Stimulated activated naive CD8-positive, alpha-beta T cell treated with anti-CD3 and anti-CD28 coated beads, Interleukin-15, Interleukin-2, amounts not matched to agents 100 U/mL and 50 U/mL, for 24 hours (primary cell): ENCODE measurements around the gene CA12.
"Not testable (repeated sequence)": the region's sequence is repeated elsewhere in the genome, so short reads cannot be mapped to it uniquely, and the experiment has no call there.

Experiments
- ATAC-seq: fragments of 150-1000 bp; cut with Tn5 transposase; one replicate; pipeline ENCODE4 v1.10.0; 2021
- DNase-seq: peaks from one replicate; pipeline ENCODE4 v3.0.0; 2021

CA12 gene

GRCh38 chr15:63335543-63336240 lies 46.0 kb downstream of the CA12 start:
- DNase-seq (no peak), ATAC-seq (no peak)

- ATAC-seq (no peak), DNase-seq (no peak)
Observed at GRCh38 chr15:63334821-63335220, 46.8 kb downstream of the CA12 start.

GRCh38 chr15:63332367-63333124 lies 49.1 kb downstream of the CA12 start:
- ATAC-seq = no peak

GRCh38 chr15:63331456-63331855 lies 50.2 kb downstream of the CA12 start:
- peak; percentile 73 for ATAC-seq

More at GRCh38 chr15:63332367-63333124, 49.1 kb downstream of the CA12 start:
- no peak for DNase-seq

GRCh38 chr15:63330926-63331325 lies 50.7 kb downstream of the CA12 start:
- DNase-seq (no peak), ATAC-seq (no peak)

More at GRCh38 chr15:63331456-63331855, 50.2 kb downstream of the CA12 start:
- peak; percentile 5 for DNase-seq

- ATAC-seq (no peak), DNase-seq (no peak)
Observed at GRCh38 chr15:63329567-63330350, 51.9 kb downstream of the CA12 start.

GRCh38 chr15:63327648-63328421 lies 53.8 kb downstream of the CA12 start:
- ATAC-seq (no peak), DNase-seq (no peak)

GRCh38 chr15:63324770-63325169 lies 56.9 kb downstream of the CA12 start:
- no peak for DNase-seq
- ATAC-seq = no peak

- ATAC-seq = no peak
- no peak for DNase-seq
Observed at GRCh38 chr15:63323798-63324563, 57.7 kb downstream of the CA12 start.

- DNase-seq = no peak
- ATAC-seq = no peak
Observed at GRCh38 chr15:63322541-63322940, 59.1 kb downstream of the CA12 start.

- ATAC-seq (no peak), DNase-seq (no peak)
Observed at GRCh38 chr15:63321462-63321861, 60.2 kb downstream of the CA12 start.

- DNase-seq = not testable (repeated sequence)
Observed at GRCh38 chr15:63320981-63321380, 60.7 kb downstream of the CA12 start.

GRCh38 chr15:63320446-63320845 lies 61.2 kb downstream of the CA12 start:
- not testable (repeated sequence) for DNase-seq, ATAC-seq

More at GRCh38 chr15:63320981-63321380, 60.7 kb downstream of the CA12 start:
- ATAC-seq = not testable (repeated sequence)

- no peak for ATAC-seq
- DNase-seq = no peak
Observed at GRCh38 chr15:63319065-63319464, 62.6 kb downstream of the CA12 start.

GRCh38 chr15:63318344-63318743 lies 63.3 kb downstream of the CA12 start:
- no peak for DNase-seq
- ATAC-seq = no peak

- ATAC-seq = no peak
- DNase-seq = no peak
Observed at GRCh38 chr15:63314409-63314808, 67.2 kb downstream of the CA12 start.

- no peak for ATAC-seq
- DNase-seq = no peak
Observed at GRCh38 chr15:63313825-63314224, 67.8 kb downstream of the CA12 start.

- DNase-seq = no peak
- no peak for ATAC-seq
Observed at GRCh38 chr15:63312286-63312685, 69.4 kb downstream of the CA12 start.

GRCh38 chr15:63310646-63311045 lies 71.0 kb downstream of the CA12 start:
- ATAC-seq (no peak), DNase-seq (no peak)

- ATAC-seq (no peak), DNase-seq (no peak)
Observed at GRCh38 chr15:63308947-63309346, 72.7 kb downstream of the CA12 start.

GRCh38 chr15:63308491-63308890 lies 73.2 kb downstream of the CA12 start:
- DNase-seq = no peak
- no peak for ATAC-seq
